GM20000 (cell line): ENCODE results near the gene PAFAH1B2.

Experiments
- DNase-seq: peaks from one replicate; pipeline ENCODE4 v3.0.0; 2012; ENCODE audit warnings: low spot score
- TF ChIP-seq, protein P1 (sequence below): IDR thresholded peaks from 2 replicates; pipeline ENCODE4 v1.5.1; 2012; ENCODE audit warnings: mild to moderate bottlenecking, control low read depth; ENCODE audit errors: extremely low read depth, missing control alignments

PAFAH1B2 gene

DNA sequence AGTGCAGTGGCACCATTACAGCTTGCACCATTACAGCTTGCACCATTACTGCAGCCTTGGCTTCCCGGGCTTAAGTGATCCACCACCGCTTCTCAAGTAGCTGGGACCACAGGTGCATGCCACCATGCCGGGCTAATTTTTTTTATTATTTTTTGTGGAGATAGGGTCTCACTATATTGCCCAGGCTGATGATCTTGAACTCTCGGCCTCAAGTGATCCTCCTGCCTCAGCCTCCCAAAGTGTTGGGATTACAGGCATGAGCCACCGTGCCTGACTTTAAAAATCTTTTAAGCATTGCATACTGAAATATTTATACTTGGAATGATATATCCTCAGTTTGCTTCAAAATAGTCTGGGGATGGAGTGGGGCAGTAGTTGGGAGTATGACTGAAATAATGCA lies 10.4 kb downstream of the PAFAH1B2 start:
- TF ChIP-seq, protein P1, sequence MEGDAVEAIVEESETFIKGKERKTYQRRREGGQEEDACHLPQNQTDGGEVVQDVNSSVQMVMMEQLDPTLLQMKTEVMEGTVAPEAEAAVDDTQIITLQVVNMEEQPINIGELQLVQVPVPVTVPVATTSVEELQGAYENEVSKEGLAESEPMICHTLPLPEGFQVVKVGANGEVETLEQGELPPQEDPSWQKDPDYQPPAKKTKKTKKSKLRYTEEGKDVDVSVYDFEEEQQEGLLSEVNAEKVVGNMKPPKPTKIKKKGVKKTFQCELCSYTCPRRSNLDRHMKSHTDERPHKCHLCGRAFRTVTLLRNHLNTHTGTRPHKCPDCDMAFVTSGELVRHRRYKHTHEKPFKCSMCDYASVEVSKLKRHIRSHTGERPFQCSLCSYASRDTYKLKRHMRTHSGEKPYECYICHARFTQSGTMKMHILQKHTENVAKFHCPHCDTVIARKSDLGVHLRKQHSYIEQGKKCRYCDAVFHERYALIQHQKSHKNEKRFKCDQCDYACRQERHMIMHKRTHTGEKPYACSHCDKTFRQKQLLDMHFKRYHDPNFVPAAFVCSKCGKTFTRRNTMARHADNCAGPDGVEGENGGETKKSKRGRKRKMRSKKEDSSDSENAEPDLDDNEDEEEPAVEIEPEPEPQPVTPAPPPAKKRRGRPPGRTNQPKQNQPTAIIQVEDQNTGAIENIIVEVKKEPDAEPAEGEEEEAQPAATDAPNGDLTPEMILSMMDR = no peak
- no peak for DNase-seq

DNA sequence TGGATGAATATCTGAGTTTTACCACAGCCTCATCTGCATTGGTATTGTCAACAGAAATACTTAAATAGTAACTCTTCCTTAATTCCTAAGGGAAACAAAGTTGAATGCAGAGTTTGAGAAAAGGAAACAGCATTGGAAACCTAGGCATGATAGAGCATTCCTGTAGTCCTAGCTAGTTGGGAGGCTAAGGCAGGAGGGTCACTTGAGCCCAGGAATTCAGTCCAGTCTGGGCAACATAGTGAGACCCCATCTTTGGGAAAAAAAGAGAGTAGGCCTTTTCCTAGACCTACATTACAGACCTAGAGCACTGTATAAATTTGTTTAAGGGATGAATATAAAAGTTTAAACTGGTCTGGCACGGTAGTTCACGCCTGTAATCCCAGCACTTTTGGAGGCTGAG lies 13.4 kb downstream of the PAFAH1B2 start:
- DNase-seq = no peak
- TF ChIP-seq, protein P1 = no peak

DNA sequence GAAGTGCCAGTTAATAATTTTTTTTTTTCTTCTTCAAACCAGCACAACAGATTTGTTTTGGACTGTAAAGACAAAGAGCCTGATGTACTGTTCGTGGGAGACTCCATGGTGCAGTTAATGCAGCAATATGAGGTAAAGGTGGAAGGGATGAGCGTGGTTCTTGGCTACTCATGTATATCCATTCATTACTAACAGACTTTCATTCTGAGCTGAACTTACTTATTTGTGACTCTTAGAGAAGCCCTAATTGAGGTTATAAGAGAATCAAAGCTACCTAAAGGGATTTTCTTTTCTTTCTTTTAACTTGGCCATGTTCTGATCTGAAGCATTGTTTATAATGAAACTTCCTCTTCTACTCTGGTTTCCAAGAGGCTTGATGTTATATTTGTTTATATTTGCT lies 15.8 kb downstream of the PAFAH1B2 start:
- DNase-seq = no peak
- TF ChIP-seq, protein P1 = no peak

DNA sequence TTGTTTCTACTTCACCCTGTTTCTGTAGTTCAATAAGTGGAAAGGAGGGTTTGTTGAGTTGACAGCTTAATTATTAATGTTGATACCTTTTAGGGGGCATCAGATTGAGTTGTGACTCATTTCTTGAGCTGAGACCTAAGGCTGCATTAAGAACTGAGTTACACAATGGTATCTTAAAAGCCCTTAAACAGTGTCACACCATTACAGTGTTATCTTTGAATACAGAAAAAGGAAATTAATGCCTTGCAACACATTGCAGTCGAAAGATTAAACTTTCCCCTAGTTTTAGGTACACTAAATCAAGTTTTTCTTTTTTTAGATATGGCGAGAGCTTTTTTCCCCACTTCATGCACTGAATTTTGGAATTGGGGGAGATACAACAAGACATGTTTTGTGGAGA lies 16.7 kb downstream of the PAFAH1B2 start:
- TF ChIP-seq, protein P1 = no peak
- no peak for DNase-seq

DNA sequence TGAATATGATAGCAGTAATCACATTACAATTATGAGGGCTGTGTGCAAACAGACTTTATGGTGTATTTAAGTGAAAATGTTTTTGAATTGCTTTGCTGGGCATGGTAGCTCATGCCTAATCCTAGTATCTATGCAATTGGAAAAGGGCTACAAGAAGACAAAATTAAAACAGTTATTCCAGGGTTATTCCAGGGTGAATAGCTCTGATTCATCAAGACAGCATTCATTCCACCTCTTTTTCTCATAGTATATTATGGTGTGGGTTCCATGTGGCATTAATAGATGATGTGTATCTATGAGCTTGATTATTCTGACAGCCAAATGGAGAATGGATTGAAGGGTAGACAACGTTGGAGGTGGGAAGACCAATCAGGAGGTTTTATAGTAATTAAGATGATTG lies 22.4 kb downstream of the PAFAH1B2 start:
- TF ChIP-seq, protein P1 = no peak
- DNase-seq = no peak

DNA sequence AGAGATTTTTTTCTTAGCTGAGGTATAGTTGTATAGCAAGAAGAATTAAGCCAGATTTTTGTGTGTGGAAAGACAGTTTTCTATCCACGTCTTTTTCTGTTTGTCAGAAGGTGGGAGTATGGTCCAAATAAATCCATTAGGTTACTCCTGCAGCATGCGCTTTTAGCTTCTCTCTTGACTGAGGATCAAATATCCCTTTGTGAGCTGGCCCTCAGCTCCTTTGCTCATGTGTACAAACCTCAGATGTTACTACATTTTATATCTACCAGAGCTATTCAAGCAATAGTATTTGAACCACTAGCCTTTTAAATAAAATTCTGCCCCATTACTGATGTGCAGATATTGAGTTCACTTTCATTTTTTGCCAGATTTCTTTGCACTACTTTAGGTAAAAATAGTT lies 25.6 kb downstream of the PAFAH1B2 start:
- DNase-seq = no peak
- TF ChIP-seq, protein P1 = no peak

DNA sequence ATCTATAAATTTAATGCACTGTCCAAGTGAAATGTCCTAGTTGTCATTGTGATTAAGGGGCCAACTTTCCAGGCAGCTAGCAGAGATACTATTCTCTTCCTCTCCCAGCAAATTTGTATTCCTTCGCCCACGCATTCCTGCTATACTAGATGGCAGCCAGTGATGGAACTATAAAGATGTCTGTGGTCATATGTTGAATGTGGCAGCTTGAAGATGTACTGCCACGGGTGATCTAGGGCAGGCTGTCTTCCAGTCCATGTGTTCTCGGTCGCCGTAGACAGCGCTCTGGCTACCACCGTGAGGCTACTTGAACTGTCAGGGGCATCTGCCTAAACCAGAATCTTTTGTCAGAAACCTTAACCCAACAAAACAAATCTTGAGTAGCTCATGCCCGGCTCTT lies 26.1 kb downstream of the PAFAH1B2 start:
- TF ChIP-seq, protein P1 = no peak
- no peak for DNase-seq
